Pons (tissue), 1 donor: ENCODE results near the gene PDS5B.

Experiments
- DNase-seq: peaks from one replicate; pipeline ENCODE4 v3.0.0-alpha.2; 2016; ENCODE audit warnings: low spot score

Gene PDS5B

GRCh38 chr13:32588736-32589135 lies 2.5 kb downstream of the PDS5B start:
- no peak for DNase-seq

GRCh38 chr13:32589471-32589870 lies 3.2 kb downstream of the PDS5B start:
- no peak for DNase-seq

- DNase-seq = no peak
Measured at GRCh38 chr13:32590266-32590665, 4.0 kb downstream of the PDS5B start.

- DNase-seq = no peak
Measured at GRCh38 chr13:32592082-32592481, 5.8 kb downstream of the PDS5B start.

GRCh38 chr13:32594157-32594738 lies 8.0 kb downstream of the PDS5B start:
- DNase-seq = no peak

GRCh38 chr13:32595306-32595705 lies 9.1 kb downstream of the PDS5B start:
- DNase-seq = no peak

GRCh38 chr13:32600890-32601289 lies 14.6 kb downstream of the PDS5B start:
- no peak for DNase-seq

- DNase-seq = no peak
Measured at GRCh38 chr13:32609428-32609827, 23.2 kb downstream of the PDS5B start.

- DNase-seq = no peak
Measured at GRCh38 chr13:32610538-32610937, 24.3 kb downstream of the PDS5B start.

GRCh38 chr13:32610977-32611376 lies 24.7 kb downstream of the PDS5B start:
- DNase-seq = no peak

GRCh38 chr13:32616883-32617511 lies 30.7 kb downstream of the PDS5B start:
- no peak for DNase-seq

- no peak for DNase-seq
Measured at GRCh38 chr13:32622827-32623226, 36.6 kb downstream of the PDS5B start.

- no peak for DNase-seq
Measured at GRCh38 chr13:32624441-32624840, 38.2 kb downstream of the PDS5B start.

- DNase-seq = no peak
Measured at GRCh38 chr13:32627793-32628192, 41.5 kb downstream of the PDS5B start.

- no peak for DNase-seq
Measured at GRCh38 chr13:32629313-32629712, 43.1 kb downstream of the PDS5B start.

GRCh38 chr13:32629866-32630265 lies 43.6 kb downstream of the PDS5B start:
- DNase-seq = no peak

GRCh38 chr13:32632343-32632909 lies 46.2 kb downstream of the PDS5B start:
- no peak for DNase-seq

GRCh38 chr13:32636711-32637110 lies 50.5 kb downstream of the PDS5B start:
- no peak for DNase-seq

GRCh38 chr13:32638739-32639138 lies 52.5 kb downstream of the PDS5B start:
- DNase-seq = no peak

- DNase-seq = peak; percentile 87
Measured at GRCh38 chr13:32639502-32640105, 53.4 kb downstream of the PDS5B start.

- DNase-seq = no peak
Measured at GRCh38 chr13:32642316-32642715, 56.1 kb downstream of the PDS5B start.

GRCh38 chr13:32642858-32643257 lies 56.6 kb downstream of the PDS5B start:
- no peak for DNase-seq

- no peak for DNase-seq
Measured at GRCh38 chr13:32645854-32646253, 59.6 kb downstream of the PDS5B start.
